Activated CD4-positive, alpha-beta T cell treated with anti-CD3 and anti-CD28 coated beads for 1 hour (primary cell): Measurements from ENCODE around the gene CYP19A1.

Source experiments
- DNase-seq: peaks from one replicate; pipeline ENCODE4 v3.0.0-alpha.2; 2020

The CYP19A1 gene

GRCh38 chr15:51172193-51172592 is 166.2 kb downstream of the CYP19A1 start:
- no peak for DNase-seq

GRCh38 chr15:51171634-51171932 is 166.8 kb downstream of the CYP19A1 start:
- DNase-seq, result no peak

- no peak for DNase-seq
These were observed 167.3 kb downstream of the CYP19A1 start for GRCh38 chr15:51170882-51171633.

GRCh38 chr15:51168700-51169099 is 169.7 kb downstream of the CYP19A1 start:
- no peak for DNase-seq

- no peak for DNase-seq
These were observed 174.6 kb downstream of the CYP19A1 start for GRCh38 chr15:51163843-51164242.

GRCh38 chr15:51162865-51163762 is 175.3 kb downstream of the CYP19A1 start:
- peak; percentile 13 for DNase-seq

GRCh38 chr15:51161491-51162220 is 176.7 kb downstream of the CYP19A1 start:
- no peak for DNase-seq

- DNase-seq, result no peak
These were observed 177.9 kb downstream of the CYP19A1 start for GRCh38 chr15:51160484-51160883.
